ENCODE measurements around the gene DNAJC8.

The DNAJC8 gene

GRCh38 chr1:28170001-28170596 lies 62.7 kb downstream of the DNAJC8 start:
- no peak overlapping the region for H3K27ac ChIP-seq
- no peak for TF ChIP-seq Cebpa-rat (IDR thresholded peaks at IDR 0.05)

GRCh38 chr1:28163496-28164161 lies 69.2 kb downstream of the DNAJC8 start:
- peak overlapping the region in 2 of 11 experiments; percentile 2 to 14; a peak in 3 of 22 replicates for H3K9ac ChIP-seq
- peaks cover 0 to 17% (median 8%) of the 10 kb centered on the region in 11 experiments; a peak in 13 of 22 replicates for H3K9me3 ChIP-seq (replicated peaks in 1 of 11)
- TF ChIP-seq Cebpa-rat (IDR thresholded peaks at IDR 0.05), result no peak
- H3K36me3 ChIP-seq, result peaks cover 0 to 95% (median 0%) of the 10 kb centered on the region in 11 experiments; a peak in 6 of 22 replicates
- peak overlapping the region in 6 of 11 experiments; percentile 1 to 82 (median 16); a peak in 6 of 22 replicates for H3K4me2 ChIP-seq
- peaks cover 0 to 93% (median 3%) of the 10 kb centered on the region in 10 experiments; a peak in 8 of 20 replicates for H3K4me1 ChIP-seq
- H4K20me1 ChIP-seq, result peaks cover 0 to 100% (median 0%) of the 10 kb centered on the region in 11 experiments; a peak in 6 of 22 replicates
- no peaks in the 10 kb centered on the region for H3K27me3 ChIP-seq
- H3K27ac ChIP-seq, result 0 out of 22 replicates have a peak overlapping the region, but pooled peaks of 1 of the 11 experiments have one; percentile 23
- no peak overlapping the region for H3K4me3 ChIP-seq

More at GRCh38 chr1:28170001-28170596, 62.7 kb downstream of the DNAJC8 start:
- peak overlapping the region; percentile 14 to 100 (median 43); a peak in 19 of 22 replicates for H3K4me2 ChIP-seq
- 0 out of 22 replicates have a peak overlapping the region, but pooled peaks of 2 of the 11 experiments have one; percentile 18 to 23 for H3K9ac ChIP-seq
- H3K4me1 ChIP-seq, result peaks cover 47 to 83% (median 56%) of the 10 kb centered on the region in 10 experiments
- H3K4me3 ChIP-seq, result peak overlapping the region in 2 of 10 experiments; percentile 6 to 20; a peak in 2 of 20 replicates
- H3K36me3 ChIP-seq, result peaks cover 0 to 78% (median 0%) of the 10 kb centered on the region in 11 experiments; a peak in 6 of 22 replicates
- peaks cover 0 to 74% (median 5%) of the 10 kb centered on the region in 11 experiments; a peak in 10 of 22 replicates for H4K20me1 ChIP-seq
- H3K27me3 ChIP-seq, result peaks cover 0 to 3% (median 0%) of the 10 kb centered on the region in 11 experiments; a peak in 2 of 22 replicates
- peaks cover 0 to 17% (median 8%) of the 10 kb centered on the region in 11 experiments; a peak in 13 of 22 replicates for H3K9me3 ChIP-seq (replicated peaks in 1 of 11)

- peaks cover 0 to 95% (median 0%) of the 10 kb centered on the region in 11 experiments; a peak in 6 of 22 replicates for H3K36me3 ChIP-seq
- no peak for TF ChIP-seq Cebpa-rat (IDR thresholded peaks at IDR 0.05)
- peaks cover 0 to 95% (median 2%) of the 10 kb centered on the region in 10 experiments; a peak in 8 of 20 replicates for H3K4me1 ChIP-seq
- peaks cover 0 to 100% (median 0%) of the 10 kb centered on the region in 11 experiments; a peak in 6 of 22 replicates for H4K20me1 ChIP-seq
- no peaks in the 10 kb centered on the region for H3K27me3 ChIP-seq
- H3K4me2 ChIP-seq, result peak overlapping the region in 3 of 11 experiments; percentile 31 to 82 (median 78); a peak in 5 of 22 replicates
- peaks cover 0 to 11% (median 8%) of the 10 kb centered on the region in 11 experiments; a peak in 13 of 22 replicates for H3K9me3 ChIP-seq (replicated peaks in 1 of 11)
- H3K27ac ChIP-seq, result no peak overlapping the region
- no peak overlapping the region for H3K4me3 ChIP-seq
- H3K9ac ChIP-seq, result no peak overlapping the region
These were observed 70.7 kb downstream of the DNAJC8 start for GRCh38 chr1:28162151-28162550.

GRCh38 chr1:28161751-28162150 lies 71.1 kb downstream of the DNAJC8 start:
- Histone ChIP-seq H3K9ac (no peak overlapping the region), H3K27ac (no peak overlapping the region), H3K27me3 (no peaks in the 10 kb centered on the region), H3K9me3 (replicated peaks in 1 of 11) (peaks cover 0 to 11% (median 8%) of the 10 kb centered on the region in 11 experiments; a peak in 13 of 22 replicates), H3K4me1 (peaks cover 0 to 95% (median 2%) of the 10 kb centered on the region in 10 experiments; a peak in 8 of 20 replicates), H3K4me3 (no peak overlapping the region), H3K36me3 (peaks cover 0 to 95% (median 0%) of the 10 kb centered on the region in 11 experiments; a peak in 6 of 22 replicates), H3K4me2 (peak overlapping the region in 3 of 11 experiments; percentile 31 to 82 (median 78); a peak in 5 of 22 replicates), H4K20me1 (peaks cover 0 to 100% (median 0%) of the 10 kb centered on the region in 11 experiments; a peak in 6 of 22 replicates)
- no peak for TF ChIP-seq Cebpa-rat (IDR thresholded peaks at IDR 0.05)

GRCh38 chr1:28160782-28161266 lies 72.0 kb downstream of the DNAJC8 start:
- no peak overlapping the region for H3K4me3 ChIP-seq
- H3K9ac ChIP-seq, result no peak overlapping the region
- peaks cover 0 to 100% (median 0%) of the 10 kb centered on the region in 11 experiments; a peak in 6 of 22 replicates for H4K20me1 ChIP-seq
- peak overlapping the region in 3 of 11 experiments; percentile 12 to 82 (median 78); a peak in 4 of 22 replicates for H3K4me2 ChIP-seq
- no peaks in the 10 kb centered on the region for H3K27me3 ChIP-seq
- H3K36me3 ChIP-seq, result peaks cover 0 to 93% (median 0%) of the 10 kb centered on the region in 11 experiments; a peak in 6 of 22 replicates
- peaks cover 0 to 4% (median 2%) of the 10 kb centered on the region in 11 experiments; a peak in 11 of 22 replicates for H3K9me3 ChIP-seq (replicated peaks in 1 of 11)
- H3K4me1 ChIP-seq, result peaks cover 0 to 99% (median 2%) of the 10 kb centered on the region in 10 experiments; a peak in 8 of 20 replicates
- TF ChIP-seq Cebpa-rat (IDR thresholded peaks at IDR 0.05), result no peak
- H3K27ac ChIP-seq, result peak overlapping the region in 1 of 11 experiments; percentile 24; a peak in 1 of 22 replicates

- no peak overlapping the region for H3K27ac ChIP-seq
- peaks cover 0 to 100% (median 0%) of the 10 kb centered on the region in 11 experiments; a peak in 6 of 22 replicates for H4K20me1 ChIP-seq
- H3K9ac ChIP-seq, result no peak overlapping the region
- peaks cover 0 to 95% (median 0%) of the 10 kb centered on the region in 11 experiments; a peak in 6 of 22 replicates for H3K36me3 ChIP-seq
- H3K27me3 ChIP-seq, result no peaks in the 10 kb centered on the region
- H3K9me3 ChIP-seq (replicated peaks in 1 of 11), result no peaks in the 10 kb centered on the region
- no peak overlapping the region for H3K4me3 ChIP-seq
- peak overlapping the region in 3 of 11 experiments; percentile 15 to 78 (median 51); a peak in 5 of 22 replicates for H3K4me2 ChIP-seq
- peaks cover 0 to 99% (median 3%) of the 10 kb centered on the region in 10 experiments; a peak in 9 of 20 replicates for H3K4me1 ChIP-seq
- no peak for TF ChIP-seq Cebpa-rat (IDR thresholded peaks at IDR 0.05)
These were observed 73.1 kb downstream of the DNAJC8 start for GRCh38 chr1:28159680-28160079.

GRCh38 chr1:28159243-28159642 lies 73.6 kb downstream of the DNAJC8 start:
- peaks cover 0 to 99% (median 3%) of the 10 kb centered on the region in 10 experiments; a peak in 9 of 20 replicates for H3K4me1 ChIP-seq
- TF ChIP-seq Cebpa-rat (IDR thresholded peaks at IDR 0.05), result no peak
- H3K27ac ChIP-seq, result no peak overlapping the region
- peaks cover 0 to 94% (median 0%) of the 10 kb centered on the region in 11 experiments; a peak in 6 of 22 replicates for H3K36me3 ChIP-seq
- peaks cover 0 to 99% (median 0%) of the 10 kb centered on the region in 11 experiments; a peak in 6 of 22 replicates for H4K20me1 ChIP-seq
- H3K4me2 ChIP-seq, result peak overlapping the region in 3 of 11 experiments; percentile 15 to 78 (median 51); a peak in 5 of 22 replicates
- H3K27me3 ChIP-seq, result no peaks in the 10 kb centered on the region
- H3K4me3 ChIP-seq, result no peak overlapping the region
- no peaks in the 10 kb centered on the region for H3K9me3 ChIP-seq (replicated peaks in 1 of 11)
- no peak overlapping the region for H3K9ac ChIP-seq

GRCh38 chr1:28157894-28158293 lies 74.9 kb downstream of the DNAJC8 start:
- Histone ChIP-seq H4K20me1 (peaks cover 0 to 99% (median 0%) of the 10 kb centered on the region in 11 experiments; a peak in 6 of 22 replicates), H3K4me2 (peak overlapping the region in 2 of 11 experiments; percentile 51 to 78; a peak in 2 of 22 replicates), H3K4me3 (no peak overlapping the region), H3K4me1 (peaks cover 0 to 99% (median 1%) of the 10 kb centered on the region in 10 experiments; a peak in 9 of 20 replicates), H3K27me3 (no peaks in the 10 kb centered on the region), H3K9ac (no peak overlapping the region), H3K9me3 (replicated peaks in 1 of 11) (no peaks in the 10 kb centered on the region), H3K36me3 (peaks cover 0 to 94% (median 0%) of the 10 kb centered on the region in 11 experiments; a peak in 6 of 22 replicates), H3K27ac (no peak overlapping the region)
- TF ChIP-seq Cebpa-rat (IDR thresholded peaks at IDR 0.05), result no peak
